Measurements from ENCODE around the gene PRADC1.

PRADC1 gene

GRCh38 chr2:73235315-73236028 is 2.4 kb upstream of the PRADC1 start:
- no peak for DNase-seq (ENCODE audit: low read depth)

- DNase-seq (ENCODE audit: low read depth), result peak; percentile 73
Observed at GRCh38 chr2:73233932-73234832, 1.1 kb upstream of the PRADC1 start, which contains the start of gene CCT7. CCT7 (plus strand) TSS chr2:73234308; CDS start chr2:73234379, 71 bp downstream.

- DNase-seq (ENCODE audit: low read depth), result peak; percentile 11
Observed at GRCh38 chr2:73232403-73233153, 461 bp downstream of the PRADC1 start.

GRCh38 chr2:73228631-73229030 is 4.4 kb downstream of the PRADC1 start:
- no peak for DNase-seq (ENCODE audit: low read depth)

- DNase-seq (ENCODE audit: low read depth), result no peak
Observed at GRCh38 chr2:73227086-73227485, 6.0 kb downstream of the PRADC1 start.

GRCh38 chr2:73225513-73226360 is 7.3 kb downstream of the PRADC1 start:
- no peak for DNase-seq (ENCODE audit: low read depth)

- no peak for DNase-seq (ENCODE audit: low read depth)
Observed at GRCh38 chr2:73223821-73224220, 9.2 kb downstream of the PRADC1 start.

- no peak for DNase-seq (ENCODE audit: low read depth)
Observed at GRCh38 chr2:73218298-73218697, 14.7 kb downstream of the PRADC1 start.

GRCh38 chr2:73217826-73218225 is 15.2 kb downstream of the PRADC1 start:
- DNase-seq (ENCODE audit: low read depth), result no peak

- DNase-seq (ENCODE audit: low read depth), result no peak
Observed at GRCh38 chr2:73217160-73217559, 15.9 kb downstream of the PRADC1 start.

GRCh38 chr2:73215254-73215653 is 17.8 kb downstream of the PRADC1 start:
- DNase-seq (ENCODE audit: low read depth), result no peak

- peak; percentile 83 for DNase-seq (ENCODE audit: low read depth)
Observed at GRCh38 chr2:73214120-73215035, 18.7 kb downstream of the PRADC1 start, which contains the start of gene SMYD5. SMYD5 (plus strand) TSS chr2:73214245; CDS start chr2:73214267, 22 bp downstream.

- DNase-seq (ENCODE audit: low read depth), result peak; percentile 62
Observed at GRCh38 chr2:73212448-73213176, 20.4 kb downstream of the PRADC1 start.

GRCh38 chr2:73212098-73212447 is 21.0 kb downstream of the PRADC1 start:
- DNase-seq (ENCODE audit: low read depth), result no peak

GRCh38 chr2:73210696-73211095 is 22.3 kb downstream of the PRADC1 start:
- DNase-seq (ENCODE audit: low read depth), result no peak

GRCh38 chr2:73210019-73210418 is 23.0 kb downstream of the PRADC1 start:
- DNase-seq (ENCODE audit: low read depth), result no peak

- DNase-seq (ENCODE audit: low read depth), result no peak
Observed at GRCh38 chr2:73208258-73208657, 24.8 kb downstream of the PRADC1 start.

- no peak for DNase-seq (ENCODE audit: low read depth)
Observed at GRCh38 chr2:73205611-73206010, 27.4 kb downstream of the PRADC1 start.

- DNase-seq (ENCODE audit: low read depth), result no peak
Observed at GRCh38 chr2:73203055-73203681, 29.9 kb downstream of the PRADC1 start.
